Activated naive CD4-positive, alpha-beta T cell treated with anti-CD3 and anti-CD28 coated beads, Interleukin-2, amount 10 ng/mL, durations not matched to agents 7 days and 5 days (primary cell): ENCODE results near the gene EEIG2.
"Not testable (repeated sequence)": the region's sequence is repeated elsewhere in the genome, so short reads cannot be mapped to it uniquely, and the experiment has no call there.

Experiments used
- CTCF ChIA-PET: fragments of 350-600 bp; sonication (Branson Sonifier 250); formaldehyde crosslinking; loops from one replicate; lab custom pipeline; 2021; ENCODE audit warnings: antibody characterized with exemption; lab: Charles Lee
- DNase-seq: peaks from one replicate; pipeline ENCODE4 v3.0.0-alpha.2; 2020
- H3K27ac Mint-ChIP-seq: one replicate; pipeline ENCODE4 v1.8.0; 2021; ENCODE audit warnings: mild to moderate bottlenecking, moderate library complexity, mixed read lengths
- H3K27me3 Mint-ChIP-seq: one replicate; pipeline ENCODE4 v1.8.0; 2021; ENCODE audit warnings: mild to moderate bottlenecking, mixed read lengths
- H3K36me3 Mint-ChIP-seq: one replicate; pipeline ENCODE4 v1.8.0; 2021; ENCODE audit warnings: mixed read lengths
- H3K4me1 Mint-ChIP-seq: one replicate; pipeline ENCODE4 v1.8.0; 2021; ENCODE audit warnings: mixed read lengths
- H3K4me3 Mint-ChIP-seq: one replicate; pipeline ENCODE4 v1.8.0; 2021; ENCODE audit warnings: mild to moderate bottlenecking, moderate library complexity, mixed read lengths
- H3K9me3 Mint-ChIP-seq: one replicate; pipeline ENCODE4 v1.8.0; 2021; ENCODE audit warnings: mixed read lengths

EEIG2 gene

DNA sequence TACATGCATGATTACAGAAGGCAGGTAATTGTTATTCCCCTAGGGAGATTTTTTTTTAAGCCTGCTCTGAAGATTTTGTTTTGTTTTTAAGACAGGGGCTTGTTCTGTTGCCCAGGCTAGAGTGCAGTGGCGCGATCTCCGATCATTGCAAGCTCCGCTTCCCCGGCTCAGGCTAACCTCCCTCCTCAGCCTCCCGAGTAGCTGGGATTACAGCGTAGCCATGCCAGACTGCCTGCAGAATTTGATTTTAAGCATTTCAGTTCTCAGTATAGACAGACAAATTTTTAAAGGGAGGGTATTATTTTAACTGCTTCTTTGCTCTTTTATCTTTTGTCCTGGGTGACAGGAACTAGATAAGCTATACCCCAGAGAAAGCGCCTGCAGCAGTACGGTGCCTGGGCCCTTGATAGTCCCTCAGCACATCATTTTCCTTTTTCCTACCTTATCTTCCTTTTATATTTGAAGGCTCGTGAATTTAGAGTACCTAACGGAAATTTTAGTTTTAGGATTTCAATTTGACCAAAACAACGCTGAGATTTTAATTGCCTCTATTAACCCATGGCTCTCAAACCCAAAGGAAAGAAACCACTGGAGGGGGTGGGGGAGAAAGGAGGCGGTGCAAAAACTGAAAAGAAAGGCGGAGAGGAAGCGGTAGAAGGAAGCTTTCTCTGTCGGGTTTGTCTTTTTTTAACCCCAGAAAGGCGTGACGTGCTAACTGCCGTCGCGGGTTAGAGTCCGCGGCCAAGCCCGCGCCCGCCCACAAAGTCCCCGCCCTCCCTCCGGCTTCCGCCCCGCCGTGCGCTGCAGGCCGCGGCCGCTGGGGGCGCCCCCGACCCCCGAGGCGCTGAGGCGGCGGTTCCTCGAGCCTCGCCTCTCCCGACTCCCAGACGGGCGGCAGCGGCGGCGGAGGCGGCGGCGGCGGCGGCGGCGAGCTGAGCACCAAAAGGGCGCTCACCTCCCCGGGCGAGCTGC is at the start of gene EEIG2:
Gene EEIG2 (plus strand): TSS at position 886 of the 972 bp plus-strand sequence. CDS start 329 bp downstream, outside the sequence.
- H3K9me3 Mint-ChIP-seq = no peaks in the 10 kb centered on the region
- H3K4me3 Mint-ChIP-seq = peak within 1 kb of the TSS; percentile 96
- H3K4me1 Mint-ChIP-seq = peaks cover 32% of the 10 kb centered on the region
- CTCF ChIA-PET = interaction anchor here (0.6 to 4.8 kb wide), 16 partner anchors 8 to 778 kb away, joined by 3 to 84 read pairs (median 7); partner anchors contain the start of genes HENMT1 and PRPF38B
- DNase-seq = peak; percentile 89
- H3K36me3 Mint-ChIP-seq = no peaks in the 10 kb centered on the region
- H3K27me3 Mint-ChIP-seq = no peaks in the 10 kb centered on the region
- peak within 1 kb of the TSS; percentile 85 for H3K27ac Mint-ChIP-seq

- no peak for DNase-seq
- CTCF ChIA-PET = interaction anchor here (0.8 to 4.6 kb wide), 9 partner anchors 10 to 196 kb away, joined by 3 to 80 read pairs (median 4); partner anchors contain the start of gene EEIG2
- H3K4me3 Mint-ChIP-seq = no peak overlapping the region
- H3K27ac Mint-ChIP-seq = no peak overlapping the region
- no peaks in the 10 kb centered on the region for H3K4me1 Mint-ChIP-seq
- no peaks in the 10 kb centered on the region for H3K36me3 Mint-ChIP-seq
- peaks cover 11% of the 10 kb centered on the region for H3K9me3 Mint-ChIP-seq
- peaks cover 28% of the 10 kb centered on the region for H3K27me3 Mint-ChIP-seq
Measured at GRCh38 chr1:108511764-108512163, 48.1 kb upstream of the EEIG2 start.

GRCh38 chr1:108512239-108513043 is 47.5 kb upstream of the EEIG2 start:
- H3K27ac Mint-ChIP-seq = no peak overlapping the region
- no peaks in the 10 kb centered on the region for H3K36me3 Mint-ChIP-seq
- H3K4me3 Mint-ChIP-seq = no peak overlapping the region
- H3K27me3 Mint-ChIP-seq = peaks cover 28% of the 10 kb centered on the region
- no peak for DNase-seq
- CTCF ChIA-PET = interaction anchor here (0.6 to 4.6 kb wide), 15 partner anchors 10 to 730 kb away, joined by 3 to 80 read pairs (median 4); partner anchors contain the start of gene EEIG2
- H3K4me1 Mint-ChIP-seq = no peaks in the 10 kb centered on the region
- peaks cover 11% of the 10 kb centered on the region for H3K9me3 Mint-ChIP-seq

DNA sequence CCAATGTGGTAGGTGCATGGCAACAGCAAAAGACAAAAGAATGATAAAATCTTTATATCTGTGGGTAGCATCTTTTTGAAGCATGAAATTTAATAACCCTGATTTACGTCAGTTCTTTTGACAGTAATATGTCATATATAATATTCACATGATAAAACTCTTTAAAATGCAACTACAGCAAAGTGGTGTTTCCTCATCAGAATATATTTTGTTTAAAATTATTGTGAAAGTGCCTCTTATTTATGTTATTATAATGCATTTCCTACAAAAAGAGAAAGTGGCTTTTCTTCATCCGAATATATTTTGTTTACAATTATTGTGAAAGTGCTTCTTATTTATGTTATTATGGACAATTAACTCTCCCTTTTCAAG is 46.9 kb upstream of the EEIG2 start:
- Mint-ChIP-seq H3K4me1 (no peaks in the 10 kb centered on the region), H3K36me3 (no peaks in the 10 kb centered on the region), H3K9me3 (peaks cover 11% of the 10 kb centered on the region), H3K27ac (no peak overlapping the region), H3K4me3 (no peak overlapping the region), H3K27me3 (peaks cover 28% of the 10 kb centered on the region)
- DNase-seq = no peak
- CTCF ChIA-PET = interaction anchor here (0.6 to 4.6 kb wide), 12 partner anchors 9 to 731 kb away, joined by 3 to 80 read pairs (median 4); partner anchors contain the start of gene EEIG2

DNA sequence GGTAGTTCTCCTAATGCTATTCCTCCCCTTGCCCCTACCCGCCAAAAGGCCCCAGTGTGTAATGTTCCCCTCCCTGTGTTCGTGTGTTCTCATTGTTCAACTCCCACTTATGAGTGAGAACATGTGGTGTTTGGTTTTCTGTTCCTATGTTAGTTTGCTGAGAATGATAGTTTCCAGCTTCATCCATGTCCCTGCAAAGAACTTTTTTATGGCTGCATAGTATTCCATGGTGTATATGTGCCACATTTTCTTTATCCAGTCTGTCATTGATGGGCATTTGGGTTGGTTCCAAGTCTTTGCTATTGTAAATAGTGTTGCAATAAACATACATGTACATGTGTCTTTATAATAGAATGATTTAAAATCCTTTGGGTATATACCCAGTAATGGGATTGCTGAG is 46.0 kb upstream of the EEIG2 start:
- not testable (repeated sequence) for H3K4me3 Mint-ChIP-seq, H3K27ac Mint-ChIP-seq, H3K4me1 Mint-ChIP-seq, H3K36me3 Mint-ChIP-seq, DNase-seq
- CTCF ChIA-PET = interaction anchor here (2.3 kb wide), 1 partner anchor 47 kb away, joined by 17 read pairs; the partner anchor contains the start of gene EEIG2
- Mint-ChIP-seq H3K9me3 (peaks cover 11% of the 10 kb centered on the region), H3K27me3 (peaks cover 26% of the 10 kb centered on the region)

- CTCF ChIA-PET = interaction anchor here (1.0 kb wide), 1 partner anchor 127 kb away, joined by 3 read pairs; no protein-coding TSS in a partner anchor
- H3K4me3 Mint-ChIP-seq, H3K4me1 Mint-ChIP-seq, H3K27ac Mint-ChIP-seq, H3K36me3 Mint-ChIP-seq, H3K9me3 Mint-ChIP-seq, DNase-seq: not testable (repeated sequence)
- peaks cover 21% of the 10 kb centered on the region for H3K27me3 Mint-ChIP-seq
Measured at GRCh38 chr1:108517301-108517897, 42.5 kb upstream of the EEIG2 start.

- Mint-ChIP-seq H3K4me1 (no peaks in the 10 kb centered on the region), H3K4me3 (no peak overlapping the region), H3K36me3 (no peaks in the 10 kb centered on the region), H3K9me3 (peaks cover 6% of the 10 kb centered on the region), H3K27me3 (peaks cover 21% of the 10 kb centered on the region), H3K27ac (no peak overlapping the region)
- DNase-seq = no peak
- CTCF ChIA-PET = interaction anchor here (0.7 to 2.4 kb wide), 5 partner anchors 9 to 123 kb away, joined by 3 to 15 read pairs (median 3); partner anchors contain the start of gene EEIG2
Measured at GRCh38 chr1:108521990-108522393, 37.9 kb upstream of the EEIG2 start.

GRCh38 chr1:108523829-108524228 is 36.1 kb upstream of the EEIG2 start:
- H3K27me3 Mint-ChIP-seq = peaks cover 21% of the 10 kb centered on the region
- CTCF ChIA-PET = no interaction called here
- no peaks in the 10 kb centered on the region for H3K4me1 Mint-ChIP-seq
- H3K9me3 Mint-ChIP-seq = peaks cover 6% of the 10 kb centered on the region
- no peaks in the 10 kb centered on the region for H3K36me3 Mint-ChIP-seq
- no peak overlapping the region for H3K4me3 Mint-ChIP-seq
- no peak overlapping the region for H3K27ac Mint-ChIP-seq
- DNase-seq = no peak

DNA sequence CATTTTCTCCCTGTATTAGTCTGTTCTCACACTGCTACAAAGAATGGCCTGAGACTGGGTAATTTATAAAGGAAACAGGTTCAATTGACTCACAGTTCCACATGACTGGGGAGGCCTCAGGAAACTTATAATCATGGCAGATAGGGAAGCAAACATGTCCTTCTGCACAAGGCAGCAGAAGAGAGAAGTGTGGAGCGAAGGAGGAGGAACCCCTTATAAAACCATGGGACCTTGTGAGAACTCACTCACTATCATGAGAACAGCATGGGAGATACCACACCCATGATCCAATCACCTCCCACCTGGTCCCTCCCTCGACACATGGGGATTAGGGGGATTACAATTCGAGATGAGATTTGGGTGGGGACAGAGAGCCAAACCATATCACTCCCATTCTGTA is 35.2 kb upstream of the EEIG2 start:
- peaks cover 19% of the 10 kb centered on the region for H3K27me3 Mint-ChIP-seq
- no peak overlapping the region for H3K27ac Mint-ChIP-seq
- CTCF ChIA-PET = no interaction called here
- peaks cover 6% of the 10 kb centered on the region for H3K9me3 Mint-ChIP-seq
- DNase-seq = no peak
- no peaks in the 10 kb centered on the region for H3K36me3 Mint-ChIP-seq
- no peak overlapping the region for H3K4me3 Mint-ChIP-seq
- H3K4me1 Mint-ChIP-seq = no peaks in the 10 kb centered on the region

DNA sequence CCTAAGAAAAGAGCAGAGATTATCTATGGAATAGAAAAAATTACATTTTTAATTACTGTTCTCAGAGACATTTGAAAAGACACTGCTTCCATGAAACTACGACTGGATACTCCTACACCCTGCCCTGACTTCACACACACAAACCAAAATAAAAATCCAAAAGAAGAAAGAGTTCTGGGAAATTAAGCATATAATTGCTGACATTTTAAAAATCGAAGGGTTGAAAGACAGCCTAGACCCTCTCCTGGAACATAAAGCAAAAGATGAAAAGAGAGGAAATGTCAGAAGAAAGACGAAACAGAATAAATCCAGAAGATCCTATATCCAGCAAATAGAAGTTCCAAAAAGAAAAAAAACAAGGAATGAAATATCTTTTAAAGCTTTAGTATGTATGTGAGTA is 32.8 kb upstream of the EEIG2 start:
- CTCF ChIA-PET = interaction anchor here (2.2 kb wide), 1 partner anchor 34 kb away, joined by 6 read pairs; the partner anchor contains the start of gene EEIG2
- no peak overlapping the region for H3K27ac Mint-ChIP-seq
- DNase-seq = no peak
- no peaks in the 10 kb centered on the region for H3K4me1 Mint-ChIP-seq
- peaks cover 6% of the 10 kb centered on the region for H3K9me3 Mint-ChIP-seq
- no peaks in the 10 kb centered on the region for H3K36me3 Mint-ChIP-seq
- peaks cover 5% of the 10 kb centered on the region for H3K27me3 Mint-ChIP-seq
- H3K4me3 Mint-ChIP-seq = no peak overlapping the region

DNA sequence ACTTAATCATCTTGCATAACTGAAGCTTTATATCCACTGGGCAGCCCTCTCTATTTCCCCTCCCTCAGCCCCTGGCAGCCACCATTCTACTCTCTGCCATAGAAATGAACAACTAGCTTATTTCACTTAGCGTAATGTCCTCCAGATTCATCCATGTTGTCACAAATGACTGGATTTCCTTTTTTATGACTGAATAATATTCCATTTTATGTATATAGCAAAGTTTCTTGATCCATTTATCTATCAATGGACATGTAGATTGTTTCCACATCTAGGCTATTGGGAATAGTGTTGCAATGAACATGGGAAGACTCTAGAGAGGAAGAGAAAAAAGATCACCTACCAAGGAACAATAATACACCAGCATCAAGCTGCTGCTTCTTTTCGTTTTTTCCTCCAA is 32.1 kb upstream of the EEIG2 start:
- CTCF ChIA-PET = interaction anchor here (2.2 kb wide), 1 partner anchor 33 kb away, joined by 6 read pairs; the partner anchor contains the start of gene EEIG2
- Mint-ChIP-seq H3K9me3 (peaks cover 6% of the 10 kb centered on the region), H3K4me1 (no peaks in the 10 kb centered on the region), H3K36me3 (no peaks in the 10 kb centered on the region), H3K4me3 (no peak overlapping the region), H3K27ac (no peak overlapping the region), H3K27me3 (peaks cover 5% of the 10 kb centered on the region)
- no peak for DNase-seq

GRCh38 chr1:108531444-108531843 is 28.5 kb upstream of the EEIG2 start:
- CTCF ChIA-PET = no interaction called here
- no peak for DNase-seq
- Mint-ChIP-seq H3K9me3 (no peaks in the 10 kb centered on the region), H3K27ac (no peak overlapping the region), H3K27me3 (peaks cover 10% of the 10 kb centered on the region), H3K36me3 (no peaks in the 10 kb centered on the region), H3K4me3 (no peak overlapping the region), H3K4me1 (no peaks in the 10 kb centered on the region)

- no peak for DNase-seq
- no peak overlapping the region for H3K4me3 Mint-ChIP-seq
- CTCF ChIA-PET = interaction anchor here (1.4 kb wide), 1 partner anchor 29 kb away, joined by 4 read pairs; no protein-coding TSS in a partner anchor
- no peaks in the 10 kb centered on the region for H3K36me3 Mint-ChIP-seq
- no peaks in the 10 kb centered on the region for H3K4me1 Mint-ChIP-seq
- peaks cover 10% of the 10 kb centered on the region for H3K27me3 Mint-ChIP-seq
- no peak overlapping the region for H3K27ac Mint-ChIP-seq
- no peaks in the 10 kb centered on the region for H3K9me3 Mint-ChIP-seq
Measured at GRCh38 chr1:108532730-108533129, 27.2 kb upstream of the EEIG2 start.
